ENCODE measurements around the gene ATG9B.
"Not testable (repeated sequence)": the region's sequence is repeated elsewhere in the genome, so short reads cannot be mapped to it uniquely, and the experiment has no call there.

Gene ATG9B

DNA sequence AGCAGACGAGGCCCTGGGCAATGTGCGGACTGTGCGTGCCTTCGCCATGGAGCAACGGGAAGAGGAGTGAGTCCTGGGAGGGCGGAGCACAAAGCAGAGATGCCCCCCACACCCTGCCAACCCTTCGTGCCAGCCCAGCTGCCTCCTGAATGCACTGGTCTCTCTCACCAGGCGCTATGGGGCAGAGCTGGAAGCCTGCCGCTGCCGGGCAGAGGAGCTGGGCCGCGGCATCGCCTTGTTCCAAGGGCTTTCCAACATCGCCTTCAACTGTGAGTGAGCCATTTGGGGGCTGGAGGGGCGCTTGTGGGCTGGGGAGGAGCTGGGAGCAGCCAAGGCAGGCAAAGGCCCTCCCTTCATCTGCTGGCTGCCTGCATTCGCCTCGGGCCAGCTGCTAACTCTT, 11.6 kb upstream of the ATG9B start:
- DNase-seq = no peak

DNA sequence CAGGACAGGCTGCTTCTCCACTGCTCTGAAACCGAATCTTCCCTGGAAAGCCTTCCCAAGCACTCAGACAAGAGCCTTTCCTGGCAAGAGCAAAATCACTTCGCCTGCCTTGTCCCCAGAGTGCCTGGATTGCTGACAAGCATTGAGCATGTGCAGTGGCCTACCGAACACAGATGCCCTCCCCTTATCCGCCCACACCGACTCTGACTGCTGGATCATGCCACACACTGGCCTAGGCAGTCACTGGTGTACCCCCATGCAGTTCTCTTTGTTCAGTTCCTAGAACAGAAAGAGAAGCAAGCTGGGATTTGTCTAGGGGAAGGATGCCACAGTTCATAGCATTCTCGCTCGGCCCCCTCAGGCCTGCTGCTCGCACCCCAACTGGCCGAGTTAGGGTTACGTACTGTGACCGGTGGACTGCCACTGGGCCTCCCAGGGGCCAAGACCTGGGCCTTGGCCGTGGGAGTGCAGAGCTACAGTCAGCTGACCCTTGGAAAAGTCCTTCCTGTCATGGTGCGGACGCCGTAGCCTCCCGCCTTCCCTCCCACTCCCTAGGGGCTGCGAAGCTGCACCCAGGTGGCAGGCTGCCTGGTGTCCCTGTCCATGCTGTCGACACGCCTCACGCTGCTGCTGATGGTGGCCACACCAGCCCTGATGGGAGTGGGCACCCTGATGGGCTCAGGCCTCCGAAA, 10.9 kb upstream of the ATG9B start:
- no peak for DNase-seq

DNA sequence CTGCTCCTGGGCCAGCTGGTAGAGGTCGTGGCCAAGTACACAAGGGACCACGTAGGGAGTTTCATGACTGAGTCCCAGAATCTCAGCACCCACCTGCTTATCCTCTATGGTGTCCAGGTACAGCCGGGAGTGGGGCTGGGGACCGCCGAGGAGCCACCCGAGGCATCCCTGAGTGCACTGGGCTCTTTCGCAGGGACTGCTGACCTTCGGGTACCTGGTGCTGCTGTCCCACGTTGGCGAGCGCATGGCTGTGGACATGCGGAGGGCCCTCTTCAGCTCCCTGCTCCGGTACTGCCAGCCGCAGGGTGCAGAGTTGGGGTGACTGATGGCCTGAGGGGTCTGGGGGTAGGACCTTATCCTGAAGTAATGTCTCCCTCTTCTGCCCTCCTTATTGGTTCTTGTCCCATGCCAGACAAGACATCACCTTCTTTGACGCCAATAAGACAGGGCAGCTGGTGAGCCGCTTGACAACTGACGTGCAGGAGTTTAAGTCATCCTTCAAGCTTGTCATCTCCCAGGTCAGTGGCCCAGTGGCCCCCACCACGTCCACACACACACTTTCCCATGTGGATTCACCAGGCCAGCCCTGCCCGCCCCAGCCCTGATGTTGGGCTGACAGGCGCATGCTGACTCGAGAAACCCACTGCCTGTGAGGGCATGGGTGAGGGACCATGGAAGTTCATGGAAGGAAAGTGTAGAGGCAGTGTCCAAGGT, 10.2 kb upstream of the ATG9B start:
- no peak for DNase-seq

DNA sequence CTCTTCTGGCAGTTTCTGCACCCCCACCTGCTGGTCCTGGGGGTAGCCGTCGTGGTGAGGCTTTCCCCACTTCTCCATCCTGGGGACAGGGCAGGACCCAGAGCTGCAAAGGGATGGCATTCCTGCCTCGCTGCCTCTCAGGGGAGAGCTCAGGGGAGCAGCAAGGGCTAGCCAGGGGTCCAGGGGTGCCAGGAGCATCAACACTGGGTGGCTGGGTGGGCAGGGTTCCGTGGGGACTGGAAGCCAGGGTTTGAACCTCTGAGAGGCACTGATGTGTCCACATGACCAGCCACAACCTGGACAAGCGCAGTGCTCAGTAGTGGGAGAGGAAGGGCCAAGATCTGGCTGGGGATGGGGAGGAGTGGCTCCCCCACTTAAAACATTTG, 9.6 kb upstream of the ATG9B start:
- DNase-seq = no peak

DNA sequence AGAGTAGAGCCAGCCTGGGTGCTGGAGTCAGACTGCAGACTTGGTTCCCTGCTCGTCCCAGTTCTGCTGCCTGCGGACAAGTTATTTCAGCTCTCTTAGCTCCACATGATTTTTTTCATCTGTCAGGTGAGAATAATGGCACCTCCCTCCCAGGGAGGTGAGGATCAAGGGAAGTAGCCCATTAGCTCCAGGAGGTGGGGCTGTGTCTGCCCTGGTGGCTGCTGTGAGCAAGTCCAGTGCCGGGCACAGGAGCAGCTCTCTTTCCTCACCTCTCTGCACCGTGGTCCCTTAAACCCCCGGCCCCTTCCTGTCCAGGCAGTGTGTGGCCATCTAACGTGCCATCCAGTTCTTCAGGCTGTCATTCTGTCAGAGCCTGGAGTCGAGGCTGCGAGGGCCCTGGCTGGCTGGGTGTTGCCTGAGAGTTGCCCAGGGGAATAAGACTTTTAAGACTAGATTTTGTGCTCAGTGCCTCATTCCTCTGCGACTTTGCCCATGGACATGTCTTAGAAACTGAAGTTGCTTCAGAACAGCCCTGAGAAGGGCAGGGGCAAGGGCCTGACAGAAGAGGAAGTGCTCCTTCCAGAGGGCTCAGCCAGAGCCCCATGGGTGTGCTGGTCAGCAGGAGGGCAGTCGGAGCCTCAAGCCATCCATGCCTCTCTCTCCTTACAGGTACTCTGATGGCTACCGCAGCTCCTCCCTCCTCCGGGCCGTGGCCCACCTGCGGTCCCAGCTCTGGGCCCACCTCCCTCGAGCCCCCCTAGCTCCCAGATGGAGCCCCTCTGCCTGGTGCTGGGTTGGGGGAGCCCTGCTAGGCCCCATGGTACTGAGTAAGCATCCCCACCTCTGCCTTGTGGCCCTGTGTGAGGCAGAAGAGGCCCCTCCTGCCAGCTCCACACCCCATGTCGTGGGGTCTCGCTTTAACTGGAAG, 8.9 kb upstream of the ATG9B start:
- peak; percentile 24 for DNase-seq

DNA sequence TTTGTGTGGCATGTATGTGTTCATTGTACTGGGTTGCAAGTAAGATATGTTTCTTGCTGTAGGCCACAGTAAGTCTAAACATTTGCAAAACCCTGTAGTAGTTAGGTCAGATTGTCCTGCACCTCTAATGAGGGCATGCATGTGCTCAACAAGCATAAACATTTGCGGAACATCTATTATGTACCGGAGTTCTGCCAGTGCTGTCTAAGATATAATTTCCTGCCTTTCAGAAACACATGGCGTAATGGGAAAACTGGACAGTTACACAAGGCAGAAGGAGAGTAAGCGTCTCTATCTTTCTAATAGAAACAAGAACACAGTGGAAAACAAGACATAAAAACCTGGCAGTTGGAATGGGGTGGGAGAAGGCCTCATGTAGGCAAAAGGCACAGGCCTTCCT, 6.7 kb upstream of the ATG9B start:
- DNase-seq = no peak

DNA sequence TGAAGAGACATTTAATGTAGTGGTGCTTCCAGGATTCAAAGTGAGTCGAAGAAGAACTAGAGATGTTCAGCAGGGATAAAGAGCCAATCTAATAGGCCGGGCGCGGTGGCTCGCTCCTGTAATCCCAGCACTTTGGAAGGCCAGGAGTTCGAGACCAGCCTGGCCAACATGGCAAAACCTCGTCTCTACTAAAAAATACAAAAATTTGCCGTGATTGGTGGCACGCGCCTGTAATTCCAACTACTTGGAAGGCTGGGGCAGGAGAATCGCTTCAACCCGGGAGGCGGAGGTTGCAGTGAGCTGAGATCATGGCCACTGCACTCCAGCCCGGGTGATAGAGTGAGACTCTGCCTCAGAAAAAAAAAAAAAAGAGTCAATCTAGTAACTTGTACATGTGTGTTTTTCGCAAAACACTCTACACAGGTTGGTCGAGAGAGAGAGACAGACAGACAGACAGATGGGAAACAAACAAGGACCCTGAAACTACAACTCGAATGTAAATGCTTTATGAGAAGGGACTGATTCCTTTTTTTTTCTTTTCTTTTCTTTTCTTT, 4.7 kb upstream of the ATG9B start:
- no peak for DNase-seq

DNA sequence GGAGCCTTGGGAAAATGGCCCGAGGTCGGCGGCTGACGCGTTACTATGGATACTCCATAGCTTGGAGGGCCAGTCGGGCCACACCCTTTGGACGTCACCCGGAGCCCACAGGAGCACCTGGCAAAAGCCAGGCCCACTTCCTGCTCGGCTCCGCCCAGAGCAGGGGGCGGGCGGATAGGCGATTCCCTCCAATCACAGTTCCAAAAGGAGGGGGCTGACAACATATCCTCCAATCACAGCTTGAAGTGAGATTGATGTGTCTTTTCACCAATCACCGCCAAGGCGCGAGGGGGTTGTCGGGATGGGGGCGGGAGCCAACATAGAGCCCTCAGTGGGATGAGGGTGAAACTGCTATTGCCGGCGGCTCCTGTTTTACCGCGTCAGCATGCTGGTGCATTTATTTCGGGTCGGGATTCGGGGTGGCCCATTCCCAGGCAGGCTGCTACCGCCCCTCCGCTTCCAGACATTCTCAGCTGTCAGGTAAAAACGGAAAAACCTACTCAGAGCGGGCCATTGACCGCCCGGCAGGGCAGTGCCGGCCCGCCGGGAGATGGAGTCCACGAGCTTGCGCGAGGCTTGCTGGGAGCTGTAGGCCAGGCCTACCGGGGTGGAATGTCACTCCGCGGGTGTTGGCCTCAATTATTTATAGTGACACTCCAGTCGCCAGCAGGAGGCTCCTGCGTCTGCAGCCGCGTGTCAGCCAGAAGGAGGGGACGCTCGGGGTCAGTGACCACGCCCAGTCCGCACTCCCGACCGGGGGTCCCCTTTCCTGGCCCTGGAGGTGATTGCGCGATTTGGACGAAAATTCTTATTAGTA, 4.0 kb upstream of the ATG9B start, which contains the start of gene ABCB8:
ABCB8 (plus strand) TSS at position 320 of the 817 bp plus-strand sequence; CDS start at position 386, 66 bp downstream.
- peak; percentile 99 for DNase-seq

DNA sequence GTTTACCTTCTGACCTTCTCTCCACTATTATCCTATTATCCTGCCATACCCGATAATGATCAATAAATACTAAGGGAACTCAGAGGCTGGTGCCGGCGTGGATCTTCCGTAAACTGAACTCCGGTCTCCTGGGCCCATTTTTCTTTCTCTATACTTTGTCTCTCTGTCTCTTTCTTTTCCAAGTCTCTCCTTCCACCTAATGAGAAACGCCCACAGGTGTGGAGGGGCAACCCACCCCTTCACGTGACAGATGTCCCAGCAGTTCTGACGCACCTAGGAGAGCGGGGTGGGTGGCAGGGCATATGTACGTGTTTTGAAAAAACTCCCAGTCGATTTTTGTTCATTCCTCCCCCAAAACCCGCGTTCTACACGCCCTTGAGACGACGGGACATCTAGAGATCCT, 3.4 kb upstream of the ATG9B start:
- not testable (repeated sequence) for DNase-seq

DNA sequence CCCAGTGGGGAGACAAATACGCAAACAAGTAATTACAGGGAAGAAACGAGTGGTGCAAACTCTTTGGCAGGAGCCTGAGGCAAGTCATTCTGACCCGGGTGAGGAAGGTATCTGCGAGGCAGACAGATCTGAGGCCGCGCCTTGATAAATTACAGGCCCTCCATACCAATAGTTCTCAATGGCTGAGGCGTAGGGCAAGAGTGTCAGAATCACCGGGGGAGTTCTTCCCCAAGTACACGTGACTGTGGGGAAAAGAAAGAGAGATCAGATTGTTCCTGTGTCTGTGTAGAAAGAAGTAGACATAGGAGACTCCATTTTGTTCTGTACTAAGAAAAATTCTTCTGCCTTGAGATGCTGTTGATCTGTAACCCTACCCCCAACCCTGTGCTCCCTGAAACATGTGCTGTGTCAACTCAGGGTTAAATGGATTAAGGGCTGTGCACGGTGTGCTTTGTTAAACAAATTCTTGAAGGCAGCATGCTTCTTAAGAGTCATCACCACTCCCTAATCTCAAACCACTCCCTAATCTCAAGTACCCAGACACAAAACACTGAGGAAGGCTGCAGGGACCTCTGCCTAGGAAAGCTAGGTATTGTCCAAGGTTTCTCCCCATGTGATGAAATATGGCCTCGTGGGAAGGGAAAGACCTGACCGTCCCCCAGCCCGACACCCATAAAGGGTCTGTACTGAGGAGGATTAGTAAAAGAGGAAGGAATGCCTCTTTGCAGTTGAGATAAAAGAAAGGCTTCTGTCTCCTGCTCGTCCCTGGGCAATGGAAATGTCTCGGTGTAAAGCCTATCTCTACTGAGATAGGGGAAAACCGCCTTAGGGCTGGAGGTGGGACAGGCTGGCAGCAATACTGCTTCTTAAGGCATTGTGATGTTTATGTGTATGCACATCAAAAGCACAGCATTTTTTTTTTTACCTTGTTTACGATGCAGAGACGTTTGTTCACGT, 2.8 kb upstream of the ATG9B start:
- peak; percentile 88 for DNase-seq

DNA sequence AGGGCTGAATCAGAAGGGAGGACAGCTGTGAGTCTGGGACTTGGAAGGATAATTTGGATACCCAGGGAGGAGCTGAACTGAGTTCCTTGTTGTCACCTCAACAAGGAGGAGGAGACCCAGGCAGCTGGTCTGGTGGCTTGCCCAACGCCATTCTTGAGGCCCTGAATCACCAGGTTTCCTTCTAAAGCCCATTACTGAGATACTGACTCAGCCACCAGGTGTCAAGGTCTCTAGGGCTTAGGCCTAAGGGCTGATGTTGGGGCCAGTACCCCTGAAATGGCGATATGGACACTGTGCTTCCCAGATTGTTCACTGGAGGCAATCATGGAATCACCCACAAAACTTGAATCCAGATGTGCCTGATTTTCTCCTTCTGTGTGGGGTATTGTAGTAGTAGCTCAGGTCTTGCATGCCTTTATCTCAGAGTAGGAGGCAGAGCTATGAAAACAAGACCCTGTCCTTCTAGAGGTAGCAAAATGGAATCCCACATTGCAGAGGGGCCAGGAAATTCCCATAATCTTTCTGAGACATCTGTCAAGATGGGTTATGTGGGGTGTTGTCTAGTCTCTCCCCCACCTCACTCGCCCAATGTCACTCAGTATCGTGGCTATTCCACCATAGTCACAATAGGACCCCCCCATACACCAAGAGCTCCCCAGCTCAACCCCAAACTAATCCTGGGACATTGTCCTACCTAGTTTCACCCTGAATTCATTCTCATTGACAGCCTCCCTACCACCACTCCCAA, 1.8 kb upstream of the ATG9B start:
- DNase-seq = peak; percentile 40

DNA sequence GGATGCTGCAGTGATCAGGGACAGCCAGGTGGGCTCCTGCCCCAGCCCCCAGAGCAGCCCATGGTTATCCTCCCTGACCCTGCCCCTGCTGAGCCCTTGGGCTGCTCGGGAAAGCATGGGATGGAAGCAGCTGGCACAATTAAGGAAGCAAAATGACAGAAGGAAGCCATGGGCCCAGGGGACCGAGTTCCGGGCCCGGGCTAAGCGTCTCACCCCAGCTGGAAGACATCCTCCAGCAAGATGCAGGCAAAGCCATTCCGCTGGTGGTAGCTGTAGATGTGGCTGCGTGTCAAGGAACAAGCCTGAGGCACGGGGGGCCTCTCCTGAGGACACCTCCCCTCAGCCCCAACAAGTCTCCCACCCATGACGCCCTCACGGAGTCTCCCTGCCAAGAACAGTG, 1.1 kb downstream of the ATG9B start:
- peak; percentile 46 for DNase-seq

DNA sequence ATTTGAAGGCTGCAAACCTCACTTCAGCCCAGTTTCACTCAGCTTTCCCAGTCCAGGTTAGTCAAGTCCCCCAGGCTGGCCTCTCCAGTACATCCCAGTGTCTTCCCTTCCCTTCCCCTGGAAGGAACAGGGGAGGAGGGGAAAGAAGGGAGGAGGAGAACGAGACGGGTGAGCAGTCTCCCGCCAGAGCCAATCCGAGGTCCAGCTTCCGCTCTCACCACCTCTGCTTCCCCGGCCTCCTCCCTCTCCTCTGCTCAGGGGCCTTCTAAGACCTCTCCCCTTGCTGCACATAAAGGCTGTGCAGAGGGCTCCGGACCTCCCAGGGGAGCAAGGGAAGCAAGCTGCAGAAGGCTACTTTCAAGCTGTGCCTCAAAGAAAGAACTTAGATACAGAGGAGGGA, 4.1 kb downstream of the ATG9B start:
- DNase-seq = peak; percentile 23

DNA sequence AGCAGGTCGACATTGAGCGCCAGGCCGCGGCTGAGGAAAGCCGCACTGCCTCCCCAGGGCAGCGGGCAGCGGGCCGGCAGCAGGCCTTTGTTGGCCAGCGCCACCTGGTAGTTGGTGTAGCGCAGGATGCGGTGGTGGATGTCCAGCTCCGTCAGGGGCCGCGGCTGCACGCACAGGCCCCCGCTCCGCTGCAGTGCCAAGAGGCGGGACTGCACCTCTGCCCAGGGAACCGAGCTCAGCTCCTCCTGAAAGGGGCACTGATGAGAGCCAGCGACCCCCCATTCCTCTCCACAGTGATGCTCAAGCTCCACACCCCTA, 5.2 kb downstream of the ATG9B start:
- no peak for DNase-seq

DNA sequence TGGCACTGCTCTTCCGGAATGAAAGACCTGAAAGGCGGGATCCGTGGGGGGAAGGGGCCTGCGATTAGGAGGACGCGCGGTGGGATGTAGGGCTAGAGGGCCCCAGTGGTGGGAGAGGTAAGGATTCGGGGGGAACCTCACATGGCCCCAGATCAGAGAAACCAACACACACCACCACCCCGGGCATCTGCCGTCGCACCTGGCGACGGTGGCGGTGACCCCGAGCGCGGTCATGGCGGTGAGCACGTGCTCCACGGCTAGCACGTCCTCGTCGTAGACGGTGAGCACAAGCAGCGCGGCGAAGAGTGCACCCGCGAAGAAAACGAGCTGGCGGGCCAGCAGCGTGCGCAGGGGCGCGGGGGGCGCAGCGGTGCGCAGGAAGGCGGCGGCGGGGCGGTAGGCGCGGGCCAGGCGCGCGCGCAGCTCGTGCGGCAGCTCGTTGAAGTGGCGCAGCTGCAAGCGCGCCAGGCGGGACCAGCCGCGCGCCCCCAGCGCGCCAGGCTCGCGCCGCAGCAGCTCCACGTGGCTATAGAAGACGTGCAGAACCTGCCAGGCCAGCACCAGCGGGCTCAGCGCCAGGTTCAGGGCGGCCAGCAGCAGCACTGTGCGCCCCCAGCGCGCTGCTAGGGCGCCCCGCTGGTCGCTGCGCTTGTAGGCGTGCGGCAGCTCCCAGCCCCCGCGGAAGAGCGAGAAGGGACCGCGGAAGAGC, 5.7 kb downstream of the ATG9B start:
- no peak for DNase-seq

DNA sequence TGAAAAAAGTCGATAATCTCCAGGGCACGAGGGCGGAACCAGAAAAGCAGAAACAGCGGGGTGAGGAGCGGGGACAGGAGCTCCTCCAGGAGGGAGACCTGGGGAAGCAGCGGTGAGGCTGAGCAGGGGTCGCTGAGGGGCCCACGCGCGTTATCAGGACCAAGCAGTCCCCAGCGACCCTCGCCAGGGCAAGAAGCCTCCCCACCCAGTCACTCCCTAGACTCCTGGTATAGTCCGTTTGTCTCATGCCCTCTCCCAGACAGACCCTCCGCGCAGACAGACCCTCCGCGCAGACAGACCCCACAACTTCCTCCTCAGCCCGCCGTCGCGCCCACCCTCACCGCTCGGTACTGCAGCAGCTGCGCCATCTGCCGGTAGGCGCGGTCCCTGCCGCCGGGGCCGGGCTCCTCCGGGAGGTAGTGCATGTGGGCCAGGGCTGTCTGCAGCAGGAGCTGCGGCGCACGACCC, 6.3 kb downstream of the ATG9B start:
- DNase-seq = peak; percentile 85

DNA sequence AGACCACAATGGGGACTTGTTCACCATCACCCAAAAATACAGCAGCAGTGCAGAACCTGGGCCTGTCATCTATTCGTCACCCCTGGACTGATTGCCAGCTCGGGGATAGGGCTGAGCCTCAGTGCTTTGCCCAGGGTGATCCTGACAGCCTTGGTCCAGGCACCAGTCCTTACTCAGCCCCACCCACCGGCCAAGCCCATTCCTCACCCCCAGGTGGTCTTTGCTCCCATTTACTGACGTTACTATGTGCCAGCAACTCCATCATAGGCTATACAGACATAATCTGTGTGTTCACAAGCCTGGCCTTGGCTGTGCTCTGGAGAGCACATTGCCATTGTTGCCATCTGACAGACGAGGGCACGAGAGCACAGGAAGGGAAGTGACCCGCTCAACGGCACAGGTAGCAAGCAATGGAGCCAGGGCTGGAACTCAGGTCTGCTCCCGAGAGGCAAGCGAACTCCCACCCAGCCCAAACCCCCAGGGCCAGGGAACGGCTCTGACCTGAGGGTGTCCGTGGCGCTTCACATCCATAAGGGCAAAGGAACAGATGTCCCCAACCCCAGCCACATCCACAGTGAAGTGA, 6.8 kb downstream of the ATG9B start:
- no peak for DNase-seq

DNA sequence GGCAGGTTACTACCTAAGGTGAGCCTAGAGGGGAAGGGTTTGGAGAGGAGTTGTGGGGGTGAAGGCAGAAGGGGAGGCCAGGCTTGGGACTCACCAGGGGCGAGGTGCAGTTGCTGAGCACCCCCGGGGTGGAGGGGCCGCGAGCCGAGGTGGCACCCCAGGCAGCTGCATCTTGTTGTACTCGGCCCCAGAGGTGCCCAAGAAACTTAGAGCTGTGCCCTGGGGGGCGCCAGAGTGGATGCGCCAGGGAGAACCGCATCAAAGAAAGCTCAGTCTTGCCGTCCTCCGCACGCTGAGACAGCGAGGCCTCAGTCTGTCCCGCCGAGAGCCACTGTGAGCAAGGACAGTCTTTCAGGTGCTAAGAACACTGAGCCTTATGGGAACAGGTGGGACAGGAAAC, 7.4 kb downstream of the ATG9B start:
- DNase-seq = no peak

DNA sequence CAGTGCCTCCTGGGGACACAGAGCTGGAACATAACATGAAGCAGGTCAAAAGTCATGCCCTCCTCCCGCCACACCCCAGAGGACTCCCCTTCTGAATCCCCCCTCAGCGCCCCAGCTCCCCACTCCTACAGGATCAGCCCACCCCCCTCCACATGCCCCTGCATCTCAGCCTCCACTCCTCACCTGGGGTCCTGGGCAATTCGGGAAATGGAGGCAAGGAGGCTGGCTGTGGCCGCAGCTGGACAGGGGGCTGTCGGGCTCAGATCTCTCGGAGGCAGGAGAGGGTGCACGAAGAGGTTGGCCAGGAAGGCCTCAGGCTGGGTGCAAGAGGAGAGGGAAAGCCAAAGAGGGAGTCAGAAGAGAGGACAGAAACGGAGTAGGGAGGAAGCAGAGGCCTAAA, 7.8 kb downstream of the ATG9B start:
- DNase-seq = no peak
